ENCODE data around the gene PDE4B. TPM values are rescaled to one million over a fixed set of nuclear protein-coding genes. Genes with fewer than 3 reads are reported as not detected.

Gene PDE4B
- total and polyA plus RNA-seq, 9 of the 15 experiments (the other 6 are each of a cell fraction or from before 2014, with no cell fraction given) = 0.09 TPM; not detected in 8

DNA sequence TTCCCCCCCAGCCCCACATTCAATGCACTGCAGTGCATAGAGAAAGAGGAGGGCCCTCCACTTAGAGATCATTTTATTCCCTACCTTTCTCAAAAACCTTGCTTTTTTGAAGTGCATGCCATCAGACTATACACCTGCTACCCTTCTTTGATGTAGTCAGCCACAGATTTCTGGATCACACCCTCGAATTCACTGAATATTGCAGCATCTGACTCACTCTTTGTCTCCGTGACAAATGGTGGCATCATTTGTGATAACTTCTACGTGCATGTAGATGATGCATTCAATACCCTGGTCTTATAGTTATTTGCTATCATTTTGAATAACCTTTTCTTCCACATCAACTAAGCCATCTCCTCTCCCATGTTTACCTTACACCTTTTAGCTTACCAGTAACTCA lies 431.0 kb downstream of the PDE4B start:
- TF ChIP-seq CBX2 (IDR thresholded peaks at IDR 0.05; ENCODE audit: insufficient read depth, low read length, poor library complexity, severe bottlenecking) = no peak
- TF ChIP-seq HMGN3 (IDR thresholded peaks at IDR 0.05; ENCODE audit: borderline replicate concordance, extremely low read depth, insufficient read length, low read depth, low read length) = no peak
- TF ChIP-seq TCFL5 (CRISPR knock-in tag; conservative IDR thresholded peaks at IDR 0.05) = no peak
- TF ChIP-seq MEF2A (IDR thresholded peaks at IDR 0.05; ENCODE audit: control insufficient read depth, low read depth, low read length) = no peak
- TF ChIP-seq ZZZ3 (IDR thresholded peaks at IDR 0.05) = no peak
- TF ChIP-seq PPARD (CRISPR knock-in tag; IDR thresholded peaks at IDR 0.05) = no peak
- TF ChIP-seq ETS1 (conservative IDR thresholded peaks at IDR 0.05; ENCODE audit: control insufficient read depth, low read depth, low read length) = no peak
- no peak for TF ChIP-seq ILF3 (IDR thresholded peaks at IDR 0.05; ENCODE audit: borderline replicate concordance)
- TF ChIP-seq YBX1 (IDR thresholded peaks at IDR 0.05) = no peak
- no peak for TF ChIP-seq MAFK (IDR thresholded peaks at IDR 0.05; ENCODE audit: low read length)
- no peak for TF ChIP-seq PHF20 (IDR thresholded peaks at IDR 0.05; ENCODE audit: partially characterized antibody)
- TF ChIP-seq JUNB (CRISPR knock-in tag; conservative IDR thresholded peaks at IDR 0.05) = no peak
- TF ChIP-seq, protein P1, sequence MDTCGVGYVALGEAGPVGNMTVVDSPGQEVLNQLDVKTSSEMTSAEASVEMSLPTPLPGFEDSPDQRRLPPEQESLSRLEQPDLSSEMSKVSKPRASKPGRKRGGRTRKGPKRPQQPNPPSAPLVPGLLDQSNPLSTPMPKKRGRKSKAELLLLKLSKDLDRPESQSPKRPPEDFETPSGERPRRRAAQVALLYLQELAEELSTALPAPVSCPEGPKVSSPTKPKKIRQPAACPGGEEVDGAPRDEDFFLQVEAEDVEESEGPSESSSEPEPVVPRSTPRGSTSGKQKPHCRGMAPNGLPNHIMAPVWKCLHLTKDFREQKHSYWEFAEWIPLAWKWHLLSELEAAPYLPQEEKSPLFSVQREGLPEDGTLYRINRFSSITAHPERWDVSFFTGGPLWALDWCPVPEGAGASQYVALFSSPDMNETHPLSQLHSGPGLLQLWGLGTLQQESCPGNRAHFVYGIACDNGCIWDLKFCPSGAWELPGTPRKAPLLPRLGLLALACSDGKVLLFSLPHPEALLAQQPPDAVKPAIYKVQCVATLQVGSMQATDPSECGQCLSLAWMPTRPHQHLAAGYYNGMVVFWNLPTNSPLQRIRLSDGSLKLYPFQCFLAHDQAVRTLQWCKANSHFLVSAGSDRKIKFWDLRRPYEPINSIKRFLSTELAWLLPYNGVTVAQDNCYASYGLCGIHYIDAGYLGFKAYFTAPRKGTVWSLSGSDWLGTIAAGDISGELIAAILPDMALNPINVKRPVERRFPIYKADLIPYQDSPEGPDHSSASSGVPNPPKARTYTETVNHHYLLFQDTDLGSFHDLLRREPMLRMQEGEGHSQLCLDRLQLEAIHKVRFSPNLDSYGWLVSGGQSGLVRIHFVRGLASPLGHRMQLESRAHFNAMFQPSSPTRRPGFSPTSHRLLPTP (IDR thresholded peaks at IDR 0.05; ENCODE audit: borderline replicate concordance, extremely low read depth, insufficient read length) = no peak
- no peak for TF ChIP-seq PRPF4 (IDR thresholded peaks at IDR 0.05; ENCODE audit: insufficient read depth, low read depth, low read length, poor library complexity, severe bottlenecking)
- TF ChIP-seq ZBED1 (IDR thresholded peaks at IDR 0.05) = no peak
- no peak for TF ChIP-seq ZNF197 (CRISPR knock-in tag; IDR thresholded peaks at IDR 0.05; ENCODE audit: low read depth)
- no peak for TF ChIP-seq TEAD4 (IDR thresholded peaks at IDR 0.05; ENCODE audit: low read length)
- TF ChIP-seq TEAD4 (CRISPR knock-in tag; IDR thresholded peaks at IDR 0.05; ENCODE audit: borderline replicate concordance) = no peak
- ATAC-seq = no peak
- ChIA-PET POLR2A (no interaction called here), CTCF (ENCODE audit: low intra/inter-chr PET ratio) (no interaction called here)
- in situ Hi-C loops (cut with MboI) = no loop called here
- WGBS (ENCODE audit: insufficient coverage, low coverage, missing lambda C conversion rate) = 2% methylated on average over 3 of the region's 3 CpGs
- intact Hi-C loops (cut with micrococcal nuclease) = no loop called here
- no peaks in the 10 kb centered on the region for H3K27me3 ChIP-seq (ENCODE audit: control insufficient read depth in 2 of 2, insufficient read depth in 2 of 2, low read length in 2 of 2)
- H3K36me3 ChIP-seq (ENCODE audit: control insufficient read depth, insufficient read depth, low read length) = no peaks in the 10 kb centered on the region
- no peak for FAIRE-seq
- H3K4me2 ChIP-seq (ENCODE audit: insufficient read depth, low read length) = no peak overlapping the region
- no peaks in the 10 kb centered on the region for H3K9me1 ChIP-seq (ENCODE audit: control insufficient read depth, insufficient read depth, low read length)
- DNase-seq (ENCODE audit: extremely low read depth in 1 of 4, low spot score in 3 of 4) = no peak
- H2AFZ ChIP-seq (ENCODE audit: low read depth, low read length) = no peak overlapping the region
- no peak overlapping the region for H3K9ac ChIP-seq (ENCODE audit: insufficient read depth in 1 of 2, low read depth in 2 of 2, low read length in 2 of 2)
- H3K4me3 ChIP-seq = no peak overlapping the region
- H3K27ac ChIP-seq (ENCODE audit: extremely low read depth, low read depth, low read length) = no peak overlapping the region
- H4K20me1 ChIP-seq (replicated peaks; ENCODE audit: control insufficient read depth, insufficient read depth, low read length) = no peaks in the 10 kb centered on the region
- H3K9me3 ChIP-seq (replicated peaks; ENCODE audit: control insufficient read depth, insufficient read depth, low read depth, low read length) = no peaks in the 10 kb centered on the region
- no TSS peak for BruUV-seq (replicated peaks)
- H3K79me2 ChIP-seq (ENCODE audit: control insufficient read depth, insufficient read depth, low read length) = no peaks in the 10 kb centered on the region
- H3K4me1 ChIP-seq (replicated peaks in 1 of 2; ENCODE audit: control insufficient read depth in 2 of 2, insufficient read depth in 2 of 2, low read length in 2 of 2) = no peaks in the 10 kb centered on the region
